T-helper 2 cell treated with Interferon-gamma antibody and Interleukin-4, amounts not matched to agents 5 μg/mL and 100 μg/mL, for 36 hours (primary cell): ENCODE measurements around the gene MRPS7.
"Not testable (repeated sequence)": the region's sequence is repeated elsewhere in the genome, so short reads cannot be mapped to it uniquely, and the experiment has no call there.

Experiments
- DNase-seq: peaks from one replicate; pipeline ENCODE4 v3.0.0; 2021; ENCODE audit warnings: low spot score
- H3K27ac Mint-ChIP-seq: one replicate; pipeline ENCODE4 v1.8.0; 2021; ENCODE audit warnings: mild to moderate bottlenecking, mixed read lengths
- H3K27me3 Mint-ChIP-seq: one replicate; pipeline ENCODE4 v1.8.0; 2021; ENCODE audit warnings: low read depth, mixed read lengths
- H3K36me3 Mint-ChIP-seq: one replicate; pipeline ENCODE4 v1.8.0; 2021; ENCODE audit warnings: low read depth, mixed read lengths
- H3K4me1 Mint-ChIP-seq: one replicate; pipeline ENCODE4 v1.8.0; 2021; ENCODE audit warnings: low read depth, mixed read lengths
- H3K4me3 Mint-ChIP-seq: one replicate; pipeline ENCODE4 v1.8.0; 2022; ENCODE audit warnings: mild to moderate bottlenecking, moderate library complexity, mixed read lengths
- H3K9me3 Mint-ChIP-seq: one replicate; pipeline ENCODE4 v1.8.0; 2021; ENCODE audit warnings: mixed read lengths

The MRPS7 gene

GRCh38 chr17:75271233-75271954 lies 9.7 kb downstream of the MRPS7 start:
- no peaks in the 10 kb centered on the region for H3K27me3 Mint-ChIP-seq
- H3K4me3 Mint-ChIP-seq = peak overlapping the region; percentile 81
- peak overlapping the region; percentile 84 for H3K27ac Mint-ChIP-seq
- H3K9me3 Mint-ChIP-seq = no peaks in the 10 kb centered on the region
- DNase-seq = peak; percentile 90
- H3K36me3 Mint-ChIP-seq = peaks cover 27% of the 10 kb centered on the region
- peaks cover 30% of the 10 kb centered on the region for H3K4me1 Mint-ChIP-seq

DNA sequence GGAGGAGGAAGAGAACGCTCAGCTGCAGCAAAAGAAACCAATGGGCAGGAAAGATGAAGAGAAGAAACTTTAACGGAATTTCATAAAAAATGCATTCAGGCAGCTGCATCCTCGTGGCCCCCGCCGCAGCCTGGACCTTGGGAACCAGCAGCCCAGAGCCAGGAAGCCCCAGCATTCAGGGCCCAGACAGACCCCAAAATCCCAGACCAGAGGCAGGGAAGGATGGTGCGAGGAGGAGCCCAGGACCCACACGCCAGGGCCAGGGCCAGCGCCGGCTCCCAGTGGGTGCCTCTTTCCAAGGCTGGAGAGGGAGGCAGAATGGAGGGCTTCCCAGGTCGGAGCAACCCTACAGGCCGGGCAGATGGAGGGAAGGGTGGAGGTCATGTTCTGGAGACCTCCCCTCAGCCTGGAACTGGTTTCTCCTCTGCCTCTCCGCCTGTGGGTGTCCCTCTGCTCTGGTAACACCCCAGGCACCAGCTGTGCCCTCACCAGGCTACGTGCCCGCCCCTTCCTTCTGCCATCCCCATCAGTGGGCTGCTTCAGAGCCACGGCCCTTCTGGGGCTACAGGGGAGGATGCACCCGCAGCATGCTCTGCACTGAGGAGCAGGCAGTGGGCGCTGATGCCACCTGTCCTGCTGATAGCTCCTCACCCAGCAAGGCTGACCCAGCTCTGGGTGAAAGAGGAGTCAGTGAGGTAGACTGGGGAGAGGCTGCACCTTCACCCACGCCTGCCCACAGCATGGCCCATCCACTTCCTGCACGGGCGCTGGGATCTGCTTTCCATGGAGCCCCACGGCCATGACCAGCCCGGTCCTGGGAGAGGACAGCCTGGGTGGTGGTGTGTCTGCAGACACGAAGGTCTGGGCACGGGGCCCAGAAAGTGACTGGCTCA lies 10.5 kb downstream of the MRPS7 start:
- no peaks in the 10 kb centered on the region for H3K9me3 Mint-ChIP-seq

DNA sequence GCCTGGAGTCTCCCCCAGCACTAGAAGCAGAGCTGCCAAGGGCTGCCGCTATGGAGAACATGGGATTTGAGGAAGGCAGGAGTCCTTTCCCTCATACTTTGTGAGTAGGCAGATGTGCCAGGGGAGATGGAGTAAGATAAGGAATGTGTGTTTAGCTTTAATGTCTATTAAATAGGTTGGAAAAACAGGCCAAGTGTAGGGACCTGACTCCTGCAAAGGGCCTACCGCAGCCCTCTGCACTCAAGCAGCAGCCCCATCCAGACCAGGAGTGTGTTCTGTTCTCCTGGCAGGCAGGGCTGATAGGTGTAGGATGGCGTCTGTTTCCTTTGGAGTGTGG lies 11.1 kb downstream of the MRPS7 start:
- peaks cover 21% of the 10 kb centered on the region for H3K36me3 Mint-ChIP-seq
- no peaks in the 10 kb centered on the region for H3K9me3 Mint-ChIP-seq

More for the DNA sequence above, 10.5 kb downstream of the MRPS7 start:
- DNase-seq = no peak
- Mint-ChIP-seq H3K4me1 (peaks cover 30% of the 10 kb centered on the region), H3K27me3 (no peaks in the 10 kb centered on the region), H3K27ac (peak overlapping the region; percentile 84), H3K36me3 (peaks cover 23% of the 10 kb centered on the region), H3K4me3 (peak overlapping the region; percentile 81)

DNA sequence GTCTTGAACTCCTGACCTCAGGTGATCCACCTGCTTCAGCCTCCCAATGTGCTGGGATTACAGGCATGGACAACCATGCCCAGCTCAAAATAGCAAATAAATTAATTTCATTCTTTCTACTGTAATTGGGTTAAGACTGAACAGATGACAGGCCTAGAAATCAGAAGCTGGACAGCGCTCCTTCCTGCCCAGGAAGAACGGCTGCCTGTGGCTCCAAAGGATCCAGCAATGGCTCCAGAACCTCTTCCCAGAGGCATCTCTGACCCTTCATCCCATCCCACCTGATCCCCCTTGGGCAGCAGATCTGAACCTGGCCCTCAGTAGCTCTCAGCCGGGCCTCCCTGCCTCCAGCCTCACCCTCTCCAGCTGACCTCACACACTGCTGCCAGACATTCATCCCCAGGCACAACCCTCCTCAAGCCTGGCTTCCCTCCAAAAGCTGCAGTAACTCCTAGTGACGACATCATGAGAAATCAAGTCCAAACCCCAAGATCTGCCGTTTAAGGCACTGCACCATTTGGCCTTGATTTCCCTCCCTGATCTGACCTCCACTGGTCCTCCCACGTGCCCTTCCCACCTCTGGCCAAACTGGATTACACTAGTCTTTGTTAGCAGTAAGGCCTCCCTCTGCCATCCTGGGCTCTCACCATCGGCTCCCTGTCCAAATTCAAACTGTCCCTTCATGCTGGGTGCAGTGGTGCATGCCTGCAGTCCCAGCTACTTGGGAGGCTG lies 12.5 kb downstream of the MRPS7 start:
- Mint-ChIP-seq H3K4me1 (peaks cover 23% of the 10 kb centered on the region), H3K4me3 (peak overlapping the region; percentile 13), H3K36me3 (peaks cover 23% of the 10 kb centered on the region), H3K27ac (peak overlapping the region; percentile 3), H3K9me3 (no peaks in the 10 kb centered on the region), H3K27me3 (no peaks in the 10 kb centered on the region)
- DNase-seq = no peak

More for the DNA sequence above, 11.1 kb downstream of the MRPS7 start:
- DNase-seq = no peak
- Mint-ChIP-seq H3K27ac (peak overlapping the region; percentile 70), H3K4me1 (peaks cover 29% of the 10 kb centered on the region), H3K27me3 (no peaks in the 10 kb centered on the region), H3K4me3 (peak overlapping the region; percentile 81)

DNA sequence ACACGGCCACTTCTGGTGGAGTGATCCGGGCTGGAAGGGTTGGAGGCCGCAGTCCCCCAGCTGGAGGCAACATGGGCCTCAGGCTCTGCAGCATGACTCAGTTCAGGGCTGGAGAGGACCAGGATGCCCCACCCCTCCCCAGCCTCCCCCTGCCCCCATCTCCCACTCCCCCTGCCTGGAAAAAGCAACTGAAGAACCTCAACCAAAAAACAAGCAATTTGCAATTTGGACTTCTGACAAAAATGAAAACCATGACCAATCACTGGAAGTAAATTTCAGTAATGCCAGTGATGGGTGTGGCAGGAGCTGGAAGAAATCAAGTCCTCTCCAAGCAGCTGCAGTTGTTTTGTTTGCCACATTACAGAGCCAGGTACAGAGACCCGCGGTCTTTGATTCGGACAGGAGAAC lies 16.0 kb downstream of the MRPS7 start:
- no peak for DNase-seq
- Mint-ChIP-seq H3K4me1 (peaks cover 12% of the 10 kb centered on the region), H3K9me3 (no peaks in the 10 kb centered on the region), H3K36me3 (peaks cover 24% of the 10 kb centered on the region), H3K27me3 (no peaks in the 10 kb centered on the region), H3K4me3 (no peak overlapping the region), H3K27ac (no peak overlapping the region)

GRCh38 chr17:75280189-75280588 lies 18.5 kb downstream of the MRPS7 start:
- H3K27ac Mint-ChIP-seq, H3K4me3 Mint-ChIP-seq, H3K27me3 Mint-ChIP-seq, DNase-seq, H3K9me3 Mint-ChIP-seq, H3K4me1 Mint-ChIP-seq: not testable (repeated sequence)
- peaks cover 20% of the 10 kb centered on the region for H3K36me3 Mint-ChIP-seq

- no peaks in the 10 kb centered on the region for H3K9me3 Mint-ChIP-seq
- H3K36me3 Mint-ChIP-seq = peaks cover 33% of the 10 kb centered on the region
- DNase-seq = no peak
- no peaks in the 10 kb centered on the region for H3K27me3 Mint-ChIP-seq
- no peak overlapping the region for H3K27ac Mint-ChIP-seq
- H3K4me1 Mint-ChIP-seq = peaks cover 7% of the 10 kb centered on the region
- no peak overlapping the region for H3K4me3 Mint-ChIP-seq
Measured at GRCh38 chr17:75285123-75285522, 23.4 kb downstream of the MRPS7 start.

- no peaks in the 10 kb centered on the region for H3K9me3 Mint-ChIP-seq
- DNase-seq = no peak
- H3K4me1 Mint-ChIP-seq = peaks cover 7% of the 10 kb centered on the region
- H3K27me3 Mint-ChIP-seq = no peaks in the 10 kb centered on the region
- H3K36me3 Mint-ChIP-seq = peaks cover 27% of the 10 kb centered on the region
- H3K4me3 Mint-ChIP-seq = peak overlapping the region; percentile 48
- no peak overlapping the region for H3K27ac Mint-ChIP-seq
Measured at GRCh38 chr17:75287221-75287620, 25.5 kb downstream of the MRPS7 start.

GRCh38 chr17:75288359-75288758 lies 26.7 kb downstream of the MRPS7 start:
- H3K4me1 Mint-ChIP-seq = peaks cover 7% of the 10 kb centered on the region
- no peaks in the 10 kb centered on the region for H3K9me3 Mint-ChIP-seq
- DNase-seq = no peak
- peak overlapping the region; percentile 99 for H3K4me3 Mint-ChIP-seq
- H3K27ac Mint-ChIP-seq = peak overlapping the region; percentile 100
- H3K27me3 Mint-ChIP-seq = no peaks in the 10 kb centered on the region
- H3K36me3 Mint-ChIP-seq = peaks cover 25% of the 10 kb centered on the region

DNA sequence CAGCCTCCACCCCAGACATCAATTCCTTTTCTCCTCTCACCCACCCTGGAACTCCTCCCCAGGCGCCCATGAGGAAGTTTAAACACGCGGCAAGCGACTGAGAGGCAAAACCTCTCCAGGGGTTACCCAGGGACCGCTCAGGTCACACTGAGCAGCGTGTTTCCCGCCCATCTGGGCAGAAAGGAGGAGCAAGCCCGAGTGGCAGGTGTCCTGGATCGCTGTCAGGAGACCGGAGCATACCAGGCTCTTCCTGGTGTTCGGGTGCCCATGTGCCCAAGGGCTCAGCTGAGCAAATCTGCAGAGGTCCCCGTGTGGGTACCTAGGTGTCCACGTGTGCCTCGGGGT lies 27.1 kb downstream of the MRPS7 start:
- Mint-ChIP-seq H3K4me1 (peaks cover 7% of the 10 kb centered on the region), H3K27me3 (no peaks in the 10 kb centered on the region), H3K4me3 (peak overlapping the region; percentile 99), H3K9me3 (no peaks in the 10 kb centered on the region), H3K36me3 (peaks cover 22% of the 10 kb centered on the region), H3K27ac (peak overlapping the region; percentile 100)
- DNase-seq = peak; percentile 49

DNA sequence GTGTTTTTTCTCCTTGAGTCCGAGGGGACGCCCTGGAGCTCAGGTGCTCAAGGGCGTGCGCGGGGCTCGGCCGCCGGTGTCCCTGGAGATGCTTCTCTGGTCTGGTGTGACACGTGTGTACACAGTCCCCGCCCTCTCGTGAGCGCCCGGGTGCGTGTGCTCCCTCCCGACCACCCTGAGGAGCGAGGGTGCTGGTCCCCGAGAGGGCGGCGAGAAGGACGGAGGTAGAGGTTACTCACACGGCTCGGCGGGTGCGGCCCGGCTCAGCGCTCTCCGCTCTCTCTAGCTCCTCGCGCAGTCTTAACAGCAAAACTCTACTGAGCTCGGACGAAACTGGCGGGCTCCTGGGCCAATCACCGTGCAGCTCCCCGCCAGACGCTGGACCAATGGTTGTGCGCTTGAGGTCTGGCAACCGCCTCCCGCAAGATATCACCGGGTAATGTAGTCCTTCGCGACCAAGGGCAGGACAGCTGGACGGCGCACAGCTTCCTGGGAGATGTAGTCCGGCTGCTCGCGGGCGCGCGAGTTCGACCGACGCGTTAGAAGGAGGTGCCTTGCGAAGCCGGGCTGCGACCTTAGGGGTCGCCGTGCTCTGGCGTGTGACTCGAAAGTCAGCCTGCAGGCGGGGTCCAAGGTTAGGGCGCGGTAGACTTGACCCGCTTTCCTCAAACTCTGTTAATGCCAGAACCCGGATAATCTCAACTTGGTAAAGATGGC lies 27.6 kb downstream of the MRPS7 start, which contains the start of gene SLC25A19:
TSS of gene SLC25A19 (minus strand) at position 319 of the 717 bp plus-strand sequence. CDS start 2,669 bp downstream, outside the sequence.
- H3K9me3 Mint-ChIP-seq = no peaks in the 10 kb centered on the region

DNA sequence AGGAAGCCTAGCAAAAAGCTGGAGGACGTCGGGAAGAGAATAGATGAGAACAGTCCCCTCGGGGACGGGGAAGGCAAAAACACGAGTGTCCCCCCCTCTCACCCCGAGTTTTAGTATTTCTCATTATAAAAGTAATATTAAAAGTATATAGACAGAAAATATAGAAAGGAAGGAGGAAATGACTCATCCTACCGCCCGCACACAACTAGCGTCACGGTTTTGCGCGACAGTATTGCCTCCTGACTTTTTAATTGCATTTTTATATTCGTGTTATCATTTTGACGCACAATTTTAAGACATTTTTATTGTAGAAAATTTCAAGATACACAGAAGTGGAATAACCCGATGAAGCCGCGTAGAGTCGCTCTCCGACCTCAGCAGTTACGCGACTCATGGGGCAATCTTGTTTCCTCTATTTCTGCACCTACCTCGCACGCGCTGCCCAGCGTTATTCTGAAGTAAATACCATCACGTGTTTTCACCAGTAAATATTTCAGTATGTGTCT lies 28.2 kb downstream of the MRPS7 start:
- Mint-ChIP-seq H3K27ac (peak overlapping the region; percentile 100), H3K27me3 (no peaks in the 10 kb centered on the region), H3K9me3 (no peaks in the 10 kb centered on the region), H3K36me3 (peaks cover 19% of the 10 kb centered on the region), H3K4me1 (peaks cover 10% of the 10 kb centered on the region), H3K4me3 (peak overlapping the region; percentile 99)
- peak; percentile 76 for DNase-seq

More for the DNA sequence above, 27.6 kb downstream of the MRPS7 start, which contains the start of gene SLC25A19:
- H3K36me3 Mint-ChIP-seq = peaks cover 21% of the 10 kb centered on the region
- H3K4me3 Mint-ChIP-seq = peak within 1 kb of the TSS; percentile 99
- no peaks in the 10 kb centered on the region for H3K27me3 Mint-ChIP-seq
- H3K4me1 Mint-ChIP-seq = peaks cover 9% of the 10 kb centered on the region
- DNase-seq = peak; percentile 98
- H3K27ac Mint-ChIP-seq = peak within 1 kb of the TSS; percentile 100

DNA sequence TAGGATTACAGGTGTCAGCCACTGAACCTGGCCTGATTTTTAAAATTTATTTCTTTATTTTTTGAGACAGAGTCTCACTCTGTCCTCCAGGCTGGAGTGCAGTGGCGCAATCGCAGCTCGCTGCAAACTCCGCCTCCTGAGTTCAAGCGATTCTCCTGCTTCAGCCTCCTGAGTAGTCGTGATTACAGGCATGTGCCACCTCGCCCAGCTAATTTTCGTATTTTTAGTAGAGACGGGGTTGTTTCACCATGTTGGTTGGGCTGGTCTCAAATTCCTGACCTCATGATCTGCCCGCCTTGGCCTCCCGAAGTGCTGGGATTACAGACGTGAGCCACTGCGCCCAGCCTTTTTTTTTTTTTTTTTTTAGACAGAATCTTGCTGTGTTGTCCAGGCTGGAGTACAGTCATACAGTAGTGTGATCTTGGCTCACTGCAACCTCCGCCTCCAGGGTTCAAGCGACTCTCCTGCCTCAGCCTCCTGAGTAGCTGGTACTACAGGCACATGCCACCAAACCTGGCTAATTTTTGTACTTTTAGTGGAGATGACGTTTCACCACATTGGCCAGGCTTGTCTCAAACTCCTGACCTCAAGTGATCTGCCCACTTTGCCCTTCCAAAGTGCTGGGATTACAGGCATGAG lies 31.2 kb downstream of the MRPS7 start:
- DNase-seq, H3K36me3 Mint-ChIP-seq, H3K27me3 Mint-ChIP-seq, H3K4me3 Mint-ChIP-seq, H3K9me3 Mint-ChIP-seq, H3K27ac Mint-ChIP-seq: not testable (repeated sequence)
- peaks cover 27% of the 10 kb centered on the region for H3K4me1 Mint-ChIP-seq
